NCI-H1436 treated with DMSO at 0.1 percent for 48 hours (cell line): ENCODE results near the gene SETX.
"Not testable (repeated sequence)": the region's sequence is repeated elsewhere in the genome, so short reads cannot be mapped to it uniquely, and the experiment has no call there.

Source experiments
- DNase-seq: peaks from one replicate; lab custom pipeline; 2025; lab: John Stamatoyannopoulos, UW

The SETX gene

GRCh38 chr9:132283165-132283564 is 71.6 kb downstream of the SETX start:
- no peak for DNase-seq

DNA sequence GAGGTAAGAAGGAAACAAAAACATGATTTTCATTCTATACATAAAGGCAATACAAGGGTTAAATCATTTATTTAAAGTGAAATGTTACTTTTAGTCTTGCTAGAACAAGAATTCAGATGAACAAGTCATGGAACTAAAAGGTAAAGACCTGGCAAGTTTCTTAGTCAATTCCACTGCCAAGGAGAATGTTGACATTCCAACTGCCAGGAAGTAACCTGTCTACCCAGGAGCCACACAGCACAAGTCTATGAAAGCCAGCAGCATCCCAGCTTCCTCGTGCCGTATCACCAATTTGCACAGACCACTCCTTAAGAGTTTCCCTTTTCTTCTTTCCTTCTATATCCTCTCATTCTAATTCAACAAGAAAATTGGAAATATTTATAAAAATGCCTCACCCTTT is 79.9 kb downstream of the SETX start:
- DNase-seq, result no peak

DNA sequence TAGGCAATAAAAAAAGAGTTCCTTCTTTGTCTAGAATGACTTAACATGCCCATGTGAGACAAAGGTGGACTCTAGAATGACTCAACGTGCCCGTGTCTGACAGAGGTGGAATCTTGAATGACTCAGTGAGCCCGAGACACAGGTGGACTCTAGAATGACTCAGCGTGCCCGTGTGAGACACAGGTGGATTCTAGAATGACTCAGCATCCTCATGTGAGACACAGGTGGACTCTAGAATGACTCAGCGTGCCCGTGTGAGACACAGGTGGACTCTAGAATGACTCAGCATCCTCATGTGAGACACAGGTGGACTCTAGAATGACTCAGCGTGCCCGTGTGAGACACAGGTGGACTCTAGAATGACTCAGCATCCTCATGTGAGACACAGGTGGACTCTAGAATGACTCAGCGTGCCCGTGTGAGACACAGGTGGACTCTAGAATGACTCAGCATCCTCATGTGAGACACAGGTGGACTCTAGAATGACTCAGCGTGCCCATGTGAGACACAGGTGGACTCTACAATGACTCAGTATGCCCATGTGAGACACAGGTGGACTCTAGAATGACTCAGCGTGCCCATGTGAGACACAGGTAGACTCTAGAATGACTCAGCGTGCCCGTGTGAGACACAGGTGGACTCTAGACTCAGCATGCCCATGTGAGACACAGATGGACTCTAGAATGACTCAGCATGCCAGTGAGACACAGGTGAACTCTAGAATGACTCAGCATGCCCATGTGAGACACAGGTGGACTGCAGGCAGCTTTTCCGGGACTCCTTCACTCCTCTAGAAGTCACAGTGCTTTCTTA is 84.9 kb downstream of the SETX start:
- DNase-seq, result not testable (repeated sequence)

- DNase-seq, result peak; percentile 21
Measured at GRCh38 chr9:132268725-132269352, 85.9 kb downstream of the SETX start.

GRCh38 chr9:132267660-132268059 is 87.1 kb downstream of the SETX start:
- no peak for DNase-seq

DNA sequence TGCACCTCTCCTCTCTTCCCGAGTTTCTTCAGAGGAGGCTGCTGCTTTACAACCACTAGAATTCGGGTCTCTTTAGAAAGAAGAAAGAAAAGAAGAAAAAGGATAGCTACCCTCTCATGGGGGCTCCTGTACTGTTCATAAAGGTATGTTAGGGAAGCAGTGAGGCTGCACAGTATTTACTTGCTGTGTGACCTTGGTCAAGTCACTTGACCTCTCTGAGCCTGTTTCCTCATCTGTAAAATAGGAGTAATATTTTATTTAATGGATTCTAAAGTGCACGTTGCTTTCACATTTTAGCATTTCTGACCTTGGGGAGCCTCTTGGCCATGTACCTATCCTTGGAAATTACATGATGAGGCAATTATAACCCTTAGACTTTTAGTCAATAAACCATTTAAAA is 88.8 kb downstream of the SETX start:
- DNase-seq, result no peak

- no peak for DNase-seq
Measured at GRCh38 chr9:132260846-132261245, 93.9 kb downstream of the SETX start.

DNA sequence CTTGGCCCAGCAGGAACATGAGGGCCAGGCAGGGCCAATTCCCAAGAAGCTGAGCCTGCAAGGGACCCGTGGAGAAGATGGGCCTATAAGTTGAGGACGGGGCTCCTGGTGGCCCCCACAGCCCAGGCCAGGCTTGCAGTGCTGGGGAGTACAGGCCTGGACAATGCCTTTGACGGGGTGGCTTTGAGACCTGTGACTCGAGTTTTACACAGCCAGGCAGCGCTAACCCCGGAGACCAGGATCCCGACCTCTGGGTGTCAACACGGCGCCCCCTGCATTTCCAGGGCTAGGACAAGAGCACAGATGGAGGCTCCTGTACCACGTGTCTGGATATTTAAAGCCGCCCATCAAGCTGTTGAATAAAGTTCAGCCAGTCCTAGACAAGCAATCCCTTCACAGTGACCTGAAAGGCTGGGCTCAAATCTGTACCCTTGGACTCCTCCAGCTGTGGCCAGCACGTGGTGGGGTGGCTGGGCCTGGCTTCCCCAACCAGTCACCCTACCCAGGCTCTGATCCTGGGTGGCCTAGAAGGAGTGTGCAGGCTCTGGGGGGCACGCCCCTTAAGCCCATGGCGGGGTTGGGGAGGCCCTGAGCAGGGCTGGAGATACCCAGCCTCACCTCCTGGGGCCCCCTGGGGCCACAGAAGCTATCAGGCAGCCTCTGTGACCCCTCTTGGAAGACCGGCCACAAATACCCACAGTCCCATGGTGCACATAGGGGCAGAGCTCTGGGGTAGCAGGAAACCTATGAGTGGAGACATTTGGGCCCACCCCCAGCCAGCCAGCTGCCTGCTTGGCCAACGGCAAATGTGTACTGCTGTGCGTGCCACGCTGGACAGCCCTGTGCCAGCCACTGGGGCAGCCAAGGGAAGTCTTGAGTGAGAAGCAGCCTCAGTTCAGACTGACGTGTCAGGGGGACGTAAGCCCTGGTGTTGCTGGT is 104.2 kb downstream of the SETX start:
- DNase-seq, result no peak

DNA sequence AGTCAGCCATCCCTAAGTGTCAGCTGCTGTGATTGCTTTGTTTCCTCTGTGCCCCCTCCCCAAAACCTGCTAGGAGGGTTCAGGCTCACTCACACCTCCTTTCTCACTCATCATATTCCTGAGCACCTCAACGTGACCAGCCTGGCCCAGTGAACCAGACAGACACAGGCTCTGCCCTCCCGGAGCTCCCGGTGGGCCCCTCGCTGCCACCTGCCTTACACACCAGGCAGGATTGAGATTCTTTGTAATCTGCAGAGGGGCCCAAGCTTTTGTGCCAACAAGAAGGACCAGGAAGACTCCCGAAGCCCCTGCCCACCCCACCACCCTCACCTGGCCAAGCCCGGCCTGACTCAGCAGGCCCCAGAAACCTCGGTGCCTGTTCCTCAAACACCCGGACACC is 105.1 kb downstream of the SETX start:
- no peak for DNase-seq

GRCh38 chr9:132249123-132249522 is 105.7 kb downstream of the SETX start:
- DNase-seq, result no peak

DNA sequence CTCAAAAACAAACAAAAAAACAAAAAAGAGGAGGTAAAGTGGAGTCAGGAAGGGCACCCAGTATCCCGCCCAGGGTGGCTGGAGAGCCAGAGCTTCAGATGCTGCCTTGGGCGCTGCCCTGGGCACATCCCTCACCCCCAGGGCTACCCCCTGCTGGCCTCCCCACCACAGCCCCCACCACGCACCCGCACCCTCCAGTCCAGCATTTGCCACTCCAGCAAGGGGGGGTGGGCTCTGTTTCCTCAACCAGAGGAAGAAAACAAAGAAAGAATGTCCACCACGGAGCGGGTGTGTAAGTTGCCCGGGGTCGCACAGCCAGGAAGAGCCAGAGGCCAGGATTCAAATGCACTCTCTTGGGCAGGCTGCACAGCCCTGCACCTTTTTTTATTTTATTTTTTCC is 106.8 kb downstream of the SETX start:
- DNase-seq, result no peak

DNA sequence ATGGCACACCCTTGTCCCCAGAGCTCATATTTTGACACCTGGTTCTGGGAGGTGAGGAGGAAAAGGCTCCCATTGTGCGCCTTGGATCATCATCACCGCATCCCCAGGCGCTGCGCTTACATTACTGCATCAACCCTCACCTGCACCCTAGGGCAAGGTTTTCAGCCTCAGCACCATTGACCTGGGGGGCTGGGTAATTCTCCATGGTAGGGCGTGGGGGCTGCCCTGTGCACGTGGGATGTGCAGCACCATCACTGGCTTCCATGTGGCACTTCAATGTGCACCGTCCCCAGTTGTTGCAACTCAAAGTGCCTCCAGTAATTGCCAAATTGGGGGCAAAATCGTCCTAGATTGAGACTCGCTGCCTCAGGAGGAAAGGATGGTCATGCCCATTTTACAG is 109.3 kb downstream of the SETX start:
- DNase-seq, result no peak

DNA sequence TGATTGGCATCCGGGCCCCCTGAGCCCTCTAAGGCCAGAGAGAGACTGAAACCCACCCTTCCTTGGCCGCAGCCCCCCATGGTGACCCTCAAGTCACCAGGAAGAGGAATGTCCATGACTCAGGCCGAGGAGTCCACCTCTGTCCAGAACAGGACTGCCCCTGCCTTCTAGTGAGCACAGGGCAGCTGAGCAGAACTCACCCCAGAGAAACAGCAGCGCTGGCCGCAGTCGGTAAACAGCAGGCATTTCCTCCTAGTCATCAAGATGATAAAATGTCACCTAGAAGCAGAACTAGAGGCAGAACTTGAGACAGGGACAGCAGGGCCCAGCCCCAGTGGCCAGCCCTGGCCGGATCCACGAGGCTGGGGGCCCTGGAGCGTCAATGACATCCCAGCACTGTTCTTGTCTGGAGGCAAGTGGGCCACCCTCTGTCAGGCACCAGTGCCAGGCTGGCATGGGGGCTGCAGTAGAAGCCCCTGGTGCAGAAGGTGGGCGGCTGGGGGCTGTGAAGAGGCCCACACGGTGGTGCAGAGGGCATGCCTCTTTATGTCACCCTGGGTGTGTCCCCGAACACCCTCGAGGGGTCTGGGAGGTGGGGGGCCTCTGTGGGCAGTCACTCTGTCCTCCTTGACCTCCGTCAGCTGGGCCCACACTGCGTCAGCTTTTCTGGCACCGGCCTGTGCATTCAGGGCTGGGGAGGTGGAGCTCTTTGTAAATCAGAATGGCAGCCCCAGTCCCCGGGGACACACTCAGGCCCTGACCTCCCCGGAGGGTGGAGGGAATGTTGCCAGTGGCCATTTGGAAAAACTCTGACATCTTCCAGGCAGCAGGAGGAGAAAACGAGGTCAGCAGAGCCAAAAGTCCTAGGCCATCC is 110.0 kb downstream of the SETX start:
- no peak for DNase-seq

DNA sequence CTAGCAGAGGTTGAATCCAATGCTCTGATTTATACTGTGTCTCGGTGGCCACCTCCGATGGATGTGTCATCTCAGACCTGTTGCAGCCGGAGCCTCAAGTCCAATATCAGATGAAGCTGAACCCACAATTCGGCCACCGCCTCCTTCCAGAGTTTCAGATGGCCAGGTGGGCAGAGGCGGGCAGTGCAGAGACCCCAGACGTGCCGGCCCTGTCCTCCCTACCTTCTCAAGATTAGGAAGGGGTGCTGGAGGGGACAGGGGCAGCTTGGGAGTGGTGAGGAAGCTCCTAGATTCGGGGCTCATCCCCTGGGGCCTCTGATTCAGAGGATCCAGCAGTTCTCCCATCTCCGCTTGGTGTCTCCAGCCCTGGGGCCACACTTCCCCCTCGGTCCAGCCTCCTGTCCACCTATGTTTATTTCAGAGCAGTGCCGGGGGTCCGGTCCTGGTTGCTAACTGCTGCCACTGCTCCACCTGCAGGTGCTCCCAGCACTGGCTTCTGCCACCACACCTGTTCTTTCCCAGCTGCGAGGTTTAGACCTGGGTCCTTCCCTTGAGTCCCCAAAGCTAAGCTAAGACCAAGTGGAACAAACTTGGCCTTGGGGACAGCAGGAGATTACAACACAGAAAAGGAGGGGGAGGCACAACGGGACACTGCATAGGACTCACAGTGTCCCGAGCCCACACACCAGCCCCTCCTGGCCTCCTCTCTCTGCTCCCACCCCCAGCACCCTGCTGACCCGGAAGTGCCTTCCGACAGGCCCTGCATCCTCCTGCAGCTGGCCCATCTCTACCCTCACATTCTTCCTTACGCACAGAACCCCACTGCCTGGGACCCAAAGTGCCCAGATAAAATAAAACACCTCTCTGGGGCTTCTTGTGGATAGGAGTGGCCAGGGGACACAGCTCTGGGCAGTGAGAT is 111.4 kb downstream of the SETX start:
- DNase-seq, result no peak

GRCh38 chr9:132242621-132243155 is 112.1 kb downstream of the SETX start:
- no peak for DNase-seq

- DNase-seq, result no peak
Measured at GRCh38 chr9:132241840-132242620, 112.8 kb downstream of the SETX start.

DNA sequence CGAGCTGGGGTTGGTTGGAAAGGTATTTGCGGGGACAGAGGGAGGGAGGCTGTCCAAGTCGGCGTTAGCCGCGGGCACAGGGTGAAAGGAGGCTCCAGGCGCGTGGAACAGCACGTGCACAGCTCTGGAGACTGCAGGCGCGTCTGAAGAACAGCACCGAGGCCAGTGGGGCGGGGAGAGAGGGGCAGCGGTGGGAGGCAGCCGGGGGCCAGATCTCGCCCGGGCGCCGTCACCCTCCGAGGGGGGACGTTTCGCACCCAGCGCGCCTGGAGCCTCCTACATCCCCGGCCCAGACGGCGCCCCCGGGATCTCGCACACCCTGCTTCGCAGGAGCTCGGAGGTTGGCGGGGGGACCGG is 113.3 kb downstream of the SETX start:
- DNase-seq, result no peak

- DNase-seq, result peak; percentile 86
Measured at GRCh38 chr9:132240841-132241482, 113.8 kb downstream of the SETX start.
